GM12878 (cell line): ENCODE data around the gene SESN1.

Source experiments
- EP300 ChIP-seq, 2 experiments: fragments of 150-350 bp in 1 of 2; IDR thresholded peaks; 2 replicates each; pipeline ENCODE4 v1.6.1; 2011 to 2012; ENCODE audit warnings: low read depth in 2 of 2, low read length in 2 of 2, borderline replicate concordance in 1 of 2, improper control_type of control experiment in 1 of 2, inconsistent platforms in 1 of 2; ENCODE audit not compliant: control insufficient read depth in 1 of 2
- EZH2 ChIP-seq: IDR thresholded peaks from 2 replicates; pipeline ENCODE4 v1.6.1; 2012; ENCODE audit warnings: low read depth, mild to moderate bottlenecking, control low read depth, inconsistent platforms, low read length, borderline replicate concordance; ENCODE audit not compliant: control insufficient read depth
- HCFC1 ChIP-seq: fragments of 150-350 bp; IDR thresholded peaks from 2 replicates; pipeline ENCODE4 v1.6.1; 2014; ENCODE audit warnings: low read length
- SMC3 ChIP-seq: IDR thresholded peaks from 2 replicates; pipeline ENCODE4 v1.6.1; 2011; ENCODE audit warnings: low read length, improper control_type of control experiment, borderline replicate concordance

DNA sequence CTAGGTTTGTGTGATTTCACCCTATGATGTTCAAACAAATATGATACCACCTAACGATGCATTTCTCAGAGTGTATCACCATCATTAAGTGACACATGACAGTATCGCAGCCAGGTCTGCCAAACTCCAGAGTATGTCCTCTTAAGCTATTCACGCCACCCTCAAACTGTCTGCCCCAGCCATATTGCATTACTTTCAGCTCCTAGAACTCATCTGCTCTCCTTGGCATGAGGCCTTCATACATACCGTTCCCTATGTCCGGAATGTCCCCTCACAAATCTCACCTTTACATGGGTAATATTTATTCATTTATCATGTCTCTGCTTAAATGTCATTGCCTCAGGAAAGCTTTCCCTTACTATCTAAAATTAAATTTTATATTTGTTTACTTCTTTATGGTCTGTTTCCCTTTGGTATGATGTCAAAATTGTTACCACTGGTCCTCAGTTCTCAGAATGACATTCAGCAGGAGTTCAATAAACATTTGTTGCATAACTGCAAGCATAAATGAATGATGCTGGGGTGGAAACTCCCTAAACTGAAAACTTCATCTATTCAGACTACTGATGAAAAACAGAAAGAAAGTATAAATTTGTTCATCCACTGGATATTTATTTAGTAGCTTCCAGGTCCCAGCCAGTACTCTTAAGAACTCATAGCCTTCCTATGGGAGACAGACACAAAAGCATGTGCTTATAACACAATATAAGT, 3.2 kb downstream of the SESN1 start:
- TF ChIP-seq EZH2, result no peak
- no peak for TF ChIP-seq HCFC1
- no peak for TF ChIP-seq EP300 (IDR thresholded peaks at IDR 0.05; ENCODE audit: borderline replicate concordance in 1 of 2, control insufficient read depth in 1 of 2, low read depth in 2 of 2, low read length in 2 of 2)
- no peak for TF ChIP-seq SMC3
